ENCODE measurements around the gene GPR62.

Gene GPR62

GRCh38 chr3:51957520-51958205 lies 2.5 kb downstream of the GPR62 start:
- TF ChIP-seq CTCF (IDR thresholded peaks at IDR 0.05; ENCODE audit: extremely low read depth, insufficient read depth, missing control alignments), result no peak
- in situ Hi-C loops (cut with MboI; ENCODE audit: low pct_unique_long_range_greater_than_20kb, low sequenced_read_pairs, unreplicated experiment), result no loop called here
- DNase-seq (ENCODE audit: low spot score), result no peak

- DNase-seq (ENCODE audit: low spot score), result no peak
- TF ChIP-seq CTCF (IDR thresholded peaks at IDR 0.05; ENCODE audit: extremely low read depth, insufficient read depth, missing control alignments), result no peak
- in situ Hi-C loops (cut with MboI; ENCODE audit: low pct_unique_long_range_greater_than_20kb, low sequenced_read_pairs, unreplicated experiment), result no loop called here
These were observed 3.7 kb downstream of the GPR62 start for GRCh38 chr3:51958603-51959521.

GRCh38 chr3:51959651-51960050 lies 4.5 kb downstream of the GPR62 start:
- in situ Hi-C loops (cut with MboI; ENCODE audit: low pct_unique_long_range_greater_than_20kb, low sequenced_read_pairs, unreplicated experiment), result no loop called here
- no peak for DNase-seq (ENCODE audit: low spot score)
- no peak for TF ChIP-seq CTCF (IDR thresholded peaks at IDR 0.05; ENCODE audit: extremely low read depth, insufficient read depth, missing control alignments)

- no peak for TF ChIP-seq CTCF (IDR thresholded peaks at IDR 0.05; ENCODE audit: extremely low read depth, insufficient read depth, missing control alignments)
- in situ Hi-C loops (cut with MboI; ENCODE audit: low pct_unique_long_range_greater_than_20kb, low sequenced_read_pairs, unreplicated experiment), result no loop called here
- no peak for DNase-seq (ENCODE audit: low spot score)
These were observed 5.2 kb downstream of the GPR62 start for GRCh38 chr3:51960386-51960785.

GRCh38 chr3:51961011-51961410 lies 5.8 kb downstream of the GPR62 start:
- in situ Hi-C loops (cut with MboI; ENCODE audit: low pct_unique_long_range_greater_than_20kb, low sequenced_read_pairs, unreplicated experiment), result no loop called here
- DNase-seq (ENCODE audit: low spot score), result no peak
- no peak for TF ChIP-seq CTCF (IDR thresholded peaks at IDR 0.05; ENCODE audit: extremely low read depth, insufficient read depth, missing control alignments)

- TF ChIP-seq CTCF (IDR thresholded peaks at IDR 0.05; ENCODE audit: extremely low read depth, insufficient read depth, missing control alignments), result no peak
- in situ Hi-C loops (cut with MboI; ENCODE audit: low pct_unique_long_range_greater_than_20kb, low sequenced_read_pairs, unreplicated experiment), result no loop called here
- no peak for DNase-seq (ENCODE audit: low spot score)
These were observed 6.7 kb downstream of the GPR62 start for GRCh38 chr3:51961602-51962569.
